ENCODE results near the gene TMEM147. TPM values are rescaled to one million over a fixed set of nuclear protein-coding genes. Genes with fewer than 3 reads are reported as not detected.

The TMEM147 gene
- total and polyA plus RNA-seq, 2 donors, result 57.0 to 141 TPM

GRCh38 chr19:35511337-35511736 lies 34.1 kb upstream of the TMEM147 start:
- H3K36me3 ChIP-seq (ENCODE audit: insufficient read depth), result no peaks in the 10 kb centered on the region
- no peak overlapping the region for H3K27ac ChIP-seq (ENCODE audit: low read depth)
- no peak for DNase-seq (ENCODE audit: extremely low spot score)
- 72% methylated on average over 7 of the region's 7 CpGs for WGBS
- H3K4me1 ChIP-seq (ENCODE audit: insufficient read depth), result no peaks in the 10 kb centered on the region
- no peak overlapping the region for H3K4me3 ChIP-seq (ENCODE audit: low read depth, low read length)

- H3K36me3 ChIP-seq (ENCODE audit: insufficient read depth), result no peaks in the 10 kb centered on the region
- DNase-seq (ENCODE audit: extremely low spot score), result no peak
- no peak overlapping the region for H3K27ac ChIP-seq (ENCODE audit: low read depth)
- H3K4me1 ChIP-seq (ENCODE audit: insufficient read depth), result no peaks in the 10 kb centered on the region
- 70% methylated on average over 15 of the region's 15 CpGs for WGBS
- H3K4me3 ChIP-seq (ENCODE audit: low read depth, low read length), result no peak overlapping the region
Observed at GRCh38 chr19:35512831-35513627, 32.4 kb upstream of the TMEM147 start.

- 18% methylated on average over 15 of the region's 15 CpGs for WGBS
- H3K4me3 ChIP-seq (ENCODE audit: low read depth, low read length), result no peak within 1 kb of the TSS
- H3K27ac ChIP-seq (ENCODE audit: low read depth), result no peak within 1 kb of the TSS
- no peaks in the 10 kb centered on the region for H3K4me1 ChIP-seq (ENCODE audit: insufficient read depth)
- H3K36me3 ChIP-seq (ENCODE audit: insufficient read depth), result no peaks in the 10 kb centered on the region
- DNase-seq (ENCODE audit: extremely low spot score), result no peak
Observed at GRCh38 chr19:35513628-35514281, 31.7 kb upstream of the TMEM147 start, which contains the start of gene DMKN. Gene DMKN (minus strand): TSS chr19:35513649. CDS start chr19:35513475, 174 bp downstream.

- Histone ChIP-seq H3K4me1 (ENCODE audit: insufficient read depth) (no peaks in the 10 kb centered on the region), H3K4me3 (ENCODE audit: low read depth, low read length) (no peak overlapping the region), H3K27ac (ENCODE audit: low read depth) (no peak overlapping the region), H3K36me3 (ENCODE audit: insufficient read depth) (no peaks in the 10 kb centered on the region)
- no peak for DNase-seq (ENCODE audit: extremely low spot score)
- 15% methylated on average over 20 of the region's 20 CpGs for whole genome bisulfite sequencing
Observed at GRCh38 chr19:35514282-35514809, 31.1 kb upstream of the TMEM147 start.

GRCh38 chr19:35516310-35516709 lies 29.1 kb upstream of the TMEM147 start:
- WGBS, result 90% methylated on average over 3 of the region's 3 CpGs
- H3K27ac ChIP-seq (ENCODE audit: low read depth), result no peak overlapping the region
- H3K4me3 ChIP-seq (ENCODE audit: low read depth, low read length), result no peak overlapping the region
- DNase-seq (ENCODE audit: extremely low spot score), result no peak
- H3K36me3 ChIP-seq (ENCODE audit: insufficient read depth), result no peaks in the 10 kb centered on the region
- no peaks in the 10 kb centered on the region for H3K4me1 ChIP-seq (ENCODE audit: insufficient read depth)

- Histone ChIP-seq H3K36me3 (ENCODE audit: insufficient read depth) (no peaks in the 10 kb centered on the region), H3K27ac (ENCODE audit: low read depth) (no peak overlapping the region), H3K4me3 (ENCODE audit: low read depth, low read length) (no peak overlapping the region), H3K4me1 (ENCODE audit: insufficient read depth) (no peaks in the 10 kb centered on the region)
- WGBS, result 80% methylated on average over 2 of the region's 2 CpGs
- DNase-seq (ENCODE audit: extremely low spot score), result no peak
Observed at GRCh38 chr19:35517342-35517741, 28.1 kb upstream of the TMEM147 start.

- H3K4me3 ChIP-seq (ENCODE audit: low read depth, low read length), result no peak overlapping the region
- DNase-seq (ENCODE audit: extremely low spot score), result no peak
- WGBS, result 51% methylated on average over 6 of the region's 6 CpGs
Observed at GRCh38 chr19:35518313-35518712, 27.1 kb upstream of the TMEM147 start.

GRCh38 chr19:35519291-35519690 lies 26.1 kb upstream of the TMEM147 start:
- no peaks in the 10 kb centered on the region for H3K4me1 ChIP-seq (ENCODE audit: insufficient read depth)
- no peak overlapping the region for H3K4me3 ChIP-seq (ENCODE audit: low read depth, low read length)
- 49% methylated on average over 7 of the region's 7 CpGs for WGBS
- DNase-seq (ENCODE audit: extremely low spot score), result no peak
- no peak overlapping the region for H3K27ac ChIP-seq (ENCODE audit: low read depth)
- no peaks in the 10 kb centered on the region for H3K36me3 ChIP-seq (ENCODE audit: insufficient read depth)

More at GRCh38 chr19:35518313-35518712, 27.1 kb upstream of the TMEM147 start:
- Histone ChIP-seq H3K36me3 (ENCODE audit: insufficient read depth) (no peaks in the 10 kb centered on the region), H3K27ac (ENCODE audit: low read depth) (no peak overlapping the region), H3K4me1 (ENCODE audit: insufficient read depth) (no peaks in the 10 kb centered on the region)

- DNase-seq (ENCODE audit: extremely low spot score), result no peak
- H3K36me3 ChIP-seq (ENCODE audit: insufficient read depth), result no peaks in the 10 kb centered on the region
- H3K27ac ChIP-seq (ENCODE audit: low read depth), result no peak overlapping the region
- H3K4me1 ChIP-seq (ENCODE audit: insufficient read depth), result no peaks in the 10 kb centered on the region
- H3K4me3 ChIP-seq (ENCODE audit: low read depth, low read length), result no peak overlapping the region
- 54% methylated on average over 16 of the region's 16 CpGs for whole genome bisulfite sequencing
Observed at GRCh38 chr19:35521124-35521743, 24.2 kb upstream of the TMEM147 start.

- 78% methylated on average over 12 of the region's 12 CpGs for whole genome bisulfite sequencing
- no peak overlapping the region for H3K4me3 ChIP-seq (ENCODE audit: low read depth, low read length)
- no peaks in the 10 kb centered on the region for H3K36me3 ChIP-seq (ENCODE audit: insufficient read depth)
- no peaks in the 10 kb centered on the region for H3K4me1 ChIP-seq (ENCODE audit: insufficient read depth)
- no peak for DNase-seq (ENCODE audit: extremely low spot score)
- H3K27ac ChIP-seq (ENCODE audit: low read depth), result no peak overlapping the region
Observed at GRCh38 chr19:35522745-35523327, 22.6 kb upstream of the TMEM147 start.

- Histone ChIP-seq H3K36me3 (ENCODE audit: insufficient read depth) (no peaks in the 10 kb centered on the region), H3K27ac (ENCODE audit: low read depth) (no peak overlapping the region), H3K4me3 (ENCODE audit: low read depth, low read length) (no peak overlapping the region), H3K4me1 (ENCODE audit: insufficient read depth) (no peaks in the 10 kb centered on the region)
- no peak for DNase-seq (ENCODE audit: extremely low spot score)
- WGBS, result 19% methylated on average over 11 of the region's 11 CpGs
Observed at GRCh38 chr19:35524181-35524837, 21.1 kb upstream of the TMEM147 start.

- Histone ChIP-seq H3K27ac (ENCODE audit: low read depth) (no peak overlapping the region), H3K4me3 (ENCODE audit: low read depth, low read length) (no peak overlapping the region)
- 84% methylated on average over 4 of the region's 4 CpGs for WGBS
Observed at GRCh38 chr19:35525873-35526272, 19.6 kb upstream of the TMEM147 start.

More at GRCh38 chr19:35525873-35526272, 19.6 kb upstream of the TMEM147 start:
- Histone ChIP-seq H3K36me3 (ENCODE audit: insufficient read depth) (no peaks in the 10 kb centered on the region), H3K4me1 (ENCODE audit: insufficient read depth) (no peaks in the 10 kb centered on the region)
- DNase-seq (ENCODE audit: extremely low spot score), result no peak
